ENCODE results near the gene ABI1. TPM values are rescaled to one million over a fixed set of nuclear protein-coding genes. Genes with fewer than 3 reads are reported as not detected.

Gene ABI1
- total RNA-seq, 2 experiments from 2014 or later: 62.4 to 76.9 TPM

GRCh38 chr10:26805567-26806245 is 55.1 kb downstream of the ABI1 start:
- peaks cover 72% of the 10 kb centered on the region for H3K4me1 ChIP-seq (ENCODE audit: insufficient read depth, low read length, poor library complexity, severe bottlenecking)
- H3K9me2 ChIP-seq (ENCODE audit: insufficient read depth, low read length): no peaks in the 10 kb centered on the region
- DNase-seq (ENCODE audit: low spot score): no peak
- 0 out of 2 replicates have a peak, but pooled peaks cover 3% of the 10 kb centered on the region for H3K9me3 ChIP-seq (ENCODE audit: low read length)
- ChIA-PET POLR2A (interaction anchor here (0.5 to 2.4 kb wide), 14 partner anchors 8 to 51 kb away, joined by 3 to 12 read pairs (median 5); no protein-coding TSS in a partner anchor), CTCF (ENCODE audit: unreplicated experiment) (interaction anchor here (1.0 to 1.9 kb wide), 2 partner anchors 9 to 15 kb away, joined by 3 to 6 read pairs; no protein-coding TSS in a partner anchor)
- no peak for TF ChIP-seq EZH2phosphoT487 (IDR thresholded peaks at IDR 0.05; ENCODE audit: borderline replicate concordance, low read depth, low read length)
- TF ChIP-seq CTCF (conservative IDR thresholded peaks at IDR 0.05; ENCODE audit: low read length): no peak
- H3K27ac ChIP-seq (ENCODE audit: low read depth, low read length, poor library complexity, severe bottlenecking): peak overlapping the region; percentile 100
- H4K20me1 ChIP-seq (ENCODE audit: insufficient read depth, low read length): no peaks in the 10 kb centered on the region; the same call in 1 of the 2 replicates
- H2AFZ ChIP-seq (ENCODE audit: low read length): no peak overlapping the region
- intact Hi-C loops (cut with micrococcal nuclease; ENCODE audit: unreplicated experiment): no loop called here
- H3K4me2 ChIP-seq (ENCODE audit: low read length): peak overlapping the region; percentile 87
- peaks cover 99% of the 10 kb centered on the region for H3K79me2 ChIP-seq (ENCODE audit: insufficient read depth, low read depth, low read length)
- peak overlapping the region; percentile 40 for H3K4me3 ChIP-seq (ENCODE audit: low read depth, low read length, poor library complexity, severe bottlenecking)
- no TSS peak for BruUV-seq (replicated peaks)
- peaks cover 27% of the 10 kb centered on the region for H3K36me3 ChIP-seq (ENCODE audit: insufficient read depth, low read length)

- no peaks in the 10 kb centered on the region for H3K9me2 ChIP-seq (ENCODE audit: insufficient read depth, low read length)
- 0 out of 2 replicates have a peak, but pooled peaks cover 3% of the 10 kb centered on the region for H3K9me3 ChIP-seq (ENCODE audit: low read length)
- H3K4me2 ChIP-seq (ENCODE audit: low read length): peak overlapping the region; percentile 87
- no peak for DNase-seq (ENCODE audit: low spot score)
- H3K4me3 ChIP-seq (ENCODE audit: low read depth, low read length, poor library complexity, severe bottlenecking): peak overlapping the region; percentile 40
- no peak for TF ChIP-seq CTCF (conservative IDR thresholded peaks at IDR 0.05; ENCODE audit: low read length)
- TF ChIP-seq EZH2phosphoT487 (IDR thresholded peaks at IDR 0.05; ENCODE audit: borderline replicate concordance, low read depth, low read length): no peak
- intact Hi-C loops (cut with micrococcal nuclease; ENCODE audit: unreplicated experiment): no loop called here
- H2AFZ ChIP-seq (ENCODE audit: low read length): no peak overlapping the region
- peaks cover 99% of the 10 kb centered on the region for H3K79me2 ChIP-seq (ENCODE audit: insufficient read depth, low read depth, low read length)
- no TSS peak for BruUV-seq (replicated peaks)
- H3K4me1 ChIP-seq (ENCODE audit: insufficient read depth, low read length, poor library complexity, severe bottlenecking): peaks cover 82% of the 10 kb centered on the region
- H3K27ac ChIP-seq (ENCODE audit: low read depth, low read length, poor library complexity, severe bottlenecking): peak overlapping the region; percentile 100
- H3K36me3 ChIP-seq (ENCODE audit: insufficient read depth, low read length): peaks cover 28% of the 10 kb centered on the region
- H4K20me1 ChIP-seq (ENCODE audit: insufficient read depth, low read length): no peaks in the 10 kb centered on the region; the same call in 1 of the 2 replicates
- POLR2A ChIA-PET: interaction anchor here (0.6 to 2.4 kb wide), 15 partner anchors 7 to 721 kb away, joined by 3 to 12 read pairs (median 5); no protein-coding TSS in a partner anchor
- CTCF ChIA-PET (ENCODE audit: unreplicated experiment): no interaction called here
Measured at GRCh38 chr10:26804418-26805393, 56.1 kb downstream of the ABI1 start.

All from OCI-LY7 (cell line).